Loucy (cell line): Measurements from ENCODE around the gene LSM12.

ENCODE experiments used
- H2AFZ ChIP-seq: fragments of 200-600 bp; sonication (generic); 2 replicates; pipeline ENCODE4 v1.6.0; 2016; ENCODE audit warnings: antibody characterized with exemption, mild to moderate bottlenecking, low read length, moderate library complexity
- H3F3A ChIP-seq: fragments of 200-600 bp; 2 replicates; pipeline ENCODE4 v1.6.0; 2016; ENCODE audit warnings: antibody characterized with exemption, low read depth, mild to moderate bottlenecking
- H3K27me3 ChIP-seq: fragments of 200-600 bp; sonication (generic); 2 replicates; pipeline ENCODE4 v1.6.1; 2014; ENCODE audit warnings: low read length, mild to moderate bottlenecking; ENCODE audit not compliant: insufficient read depth, poor library complexity, severe bottlenecking
- H3K36me3 ChIP-seq: fragments of 200-600 bp; sonication (generic); 2 replicates; pipeline ENCODE4 v1.6.1; 2016; ENCODE audit warnings: low read length; ENCODE audit not compliant: insufficient read depth
- H3K4me1 ChIP-seq: fragments of 200-600 bp; sonication (generic); 2 replicates; pipeline ENCODE4 v1.5.1; 2014; ENCODE audit warnings: low read length, mild to moderate bottlenecking; ENCODE audit not compliant: insufficient read depth, poor library complexity, severe bottlenecking
- H3K4me2 ChIP-seq: fragments of 200-600 bp; sonication (generic); 2 replicates; pipeline ENCODE4 v1.6.0; 2014; ENCODE audit warnings: antibody characterized with exemption, low read length, low read depth, mild to moderate bottlenecking; ENCODE audit not compliant: poor library complexity, severe bottlenecking
- H3K4me3 ChIP-seq: fragments of 200-600 bp; sonication (generic); 2 replicates; pipeline ENCODE4 v1.5.1; 2014; ENCODE audit warnings: low read length, mild to moderate bottlenecking, mixed read lengths; ENCODE audit not compliant: poor library complexity, severe bottlenecking
- H3K79me2 ChIP-seq: fragments of 200-600 bp; sonication (generic); 2 replicates; pipeline ENCODE4 v1.6.1; 2014; ENCODE audit warnings: low read length; ENCODE audit not compliant: insufficient read depth
- H3K9ac ChIP-seq: fragments of 200-600 bp; sonication (generic); 2 replicates; pipeline ENCODE4 v1.6.0; 2014; ENCODE audit warnings: mild to moderate bottlenecking, low read depth, low read length, moderate library complexity; ENCODE audit not compliant: poor library complexity, severe bottlenecking
- H3K9me2 ChIP-seq: fragments of 200-600 bp; sonication (generic); replicated peaks from 2 replicates; pipeline ENCODE4 v1.6.1; 2016; ENCODE audit warnings: low read depth, low read length, mixed read lengths
- H3K9me3 ChIP-seq: fragments of 200-600 bp; sonication (generic); 2 replicates; pipeline ENCODE4 v1.6.1; 2014; ENCODE audit warnings: mild to moderate bottlenecking, antibody characterized with exemption, low read length, low read depth; ENCODE audit not compliant: insufficient read depth
- H4K20me1 ChIP-seq: fragments of 200-600 bp; sonication (generic); 2 replicates; pipeline ENCODE4 v1.6.0; 2014; ENCODE audit warnings: antibody characterized with exemption, low read length, mild to moderate bottlenecking; ENCODE audit not compliant: insufficient read depth, poor library complexity, severe bottlenecking
- CTCF ChIP-seq: fragments of 200-600 bp; sonication (generic); conservative IDR thresholded peaks from 2 replicates; pipeline ENCODE4 v1.5.1; 2014; ENCODE audit warnings: mild to moderate bottlenecking, antibody characterized with exemption, low read length
- EZH2phosphoT487 ChIP-seq: fragments of 200-600 bp; IDR thresholded peaks from 2 replicates; pipeline ENCODE4 v1.6.1; 2018; ENCODE audit warnings: antibody characterized with exemption, mild to moderate bottlenecking, moderate library complexity, borderline replicate concordance

The LSM12 gene

GRCh38 chr17:44091200-44091997, 24.9 kb upstream of the LSM12 start:
- Histone ChIP-seq H3K4me3 (no peak overlapping the region), H3K36me3 (peaks cover 32% of the 10 kb centered on the region; the same call in 1 of the 2 replicates), H3F3A (no peaks in the 10 kb centered on the region), H3K4me1 (peaks cover 15% of the 10 kb centered on the region), H3K79me2 (0 out of 2 replicates have a peak, but pooled peaks cover 4% of the 10 kb centered on the region), H2AFZ (no peak overlapping the region), H4K20me1 (peaks cover 6% of the 10 kb centered on the region), H3K9me2 (no peaks in the 10 kb centered on the region), H3K9me3 (no peaks in the 10 kb centered on the region), H3K27me3 (no peaks in the 10 kb centered on the region), H3K9ac (no peak overlapping the region), H3K4me2 (no peak overlapping the region)
- TF ChIP-seq CTCF (no peak), EZH2phosphoT487 (no peak)

- no peak overlapping the region for H2AFZ ChIP-seq
- H4K20me1 ChIP-seq, result no peaks in the 10 kb centered on the region
- TF ChIP-seq EZH2phosphoT487, result no peak
- no peak for TF ChIP-seq CTCF
- no peaks in the 10 kb centered on the region for H3K79me2 ChIP-seq
- no peak overlapping the region for H3K4me3 ChIP-seq
- no peaks in the 10 kb centered on the region for H3K9me3 ChIP-seq
- H3K36me3 ChIP-seq, result peaks cover 47% of the 10 kb centered on the region; the same call in 1 of the 2 replicates
- H3K9me2 ChIP-seq, result no peaks in the 10 kb centered on the region
- H3K4me1 ChIP-seq, result no peaks in the 10 kb centered on the region
- H3F3A ChIP-seq, result no peaks in the 10 kb centered on the region
- H3K9ac ChIP-seq, result no peak overlapping the region
- H3K4me2 ChIP-seq, result no peak overlapping the region
- H3K27me3 ChIP-seq, result no peaks in the 10 kb centered on the region
These were observed 21.8 kb upstream of the LSM12 start for GRCh38 chr17:44088254-44088653.

DNA sequence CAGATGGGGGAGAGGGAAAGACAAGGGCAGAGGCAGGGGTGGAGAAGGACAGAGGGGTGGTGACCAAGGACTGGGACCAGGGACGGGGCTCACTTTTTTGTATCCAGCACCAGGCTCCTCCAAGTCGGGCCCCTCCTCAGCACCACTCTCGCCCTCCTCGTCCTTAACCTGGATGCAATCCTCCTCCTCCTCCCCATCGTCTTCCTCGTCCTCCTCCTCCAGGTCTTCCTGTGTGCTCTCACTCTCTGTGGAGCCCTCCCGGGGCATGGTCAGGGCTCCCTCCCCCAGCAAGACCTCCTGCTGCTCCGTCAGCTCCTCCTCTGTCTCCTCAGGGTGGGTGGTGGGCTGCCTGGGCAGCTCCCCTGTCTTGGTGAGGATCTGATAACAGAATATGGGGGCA, 20.8 kb upstream of the LSM12 start:
- H3K36me3 ChIP-seq, result peaks cover 53% of the 10 kb centered on the region; the same call in 1 of the 2 replicates

More for the DNA sequence above, 20.8 kb upstream of the LSM12 start:
- no peak overlapping the region for H3K4me3 ChIP-seq
- H2AFZ ChIP-seq, result no peak overlapping the region
- H3K9me2 ChIP-seq, result no peaks in the 10 kb centered on the region
- TF ChIP-seq CTCF, result no peak
- TF ChIP-seq EZH2phosphoT487, result no peak
- H3K9ac ChIP-seq, result no peak overlapping the region
- H3K79me2 ChIP-seq, result no peaks in the 10 kb centered on the region
- H3K9me3 ChIP-seq, result no peaks in the 10 kb centered on the region
- H3F3A ChIP-seq, result no peaks in the 10 kb centered on the region
- H4K20me1 ChIP-seq, result no peaks in the 10 kb centered on the region
- H3K4me1 ChIP-seq, result no peaks in the 10 kb centered on the region
- no peaks in the 10 kb centered on the region for H3K27me3 ChIP-seq
- H3K4me2 ChIP-seq, result no peak overlapping the region
